ENCODE measurements around the gene BRSK2. TPM values are rescaled to one million over a fixed set of nuclear protein-coding genes. Genes with fewer than 3 reads are reported as not detected.
"Not testable (repeated sequence)": the region's sequence is repeated elsewhere in the genome, so short reads cannot be mapped to it uniquely, and the experiment has no call there.

Gene BRSK2
- total and polyA plus RNA-seq, 9 of the 15 experiments (the other 6 are each of a cell fraction or from before 2014, with no cell fraction given), result 0.06 to 0.52 (median 0.18) TPM; not detected in 5

DNA sequence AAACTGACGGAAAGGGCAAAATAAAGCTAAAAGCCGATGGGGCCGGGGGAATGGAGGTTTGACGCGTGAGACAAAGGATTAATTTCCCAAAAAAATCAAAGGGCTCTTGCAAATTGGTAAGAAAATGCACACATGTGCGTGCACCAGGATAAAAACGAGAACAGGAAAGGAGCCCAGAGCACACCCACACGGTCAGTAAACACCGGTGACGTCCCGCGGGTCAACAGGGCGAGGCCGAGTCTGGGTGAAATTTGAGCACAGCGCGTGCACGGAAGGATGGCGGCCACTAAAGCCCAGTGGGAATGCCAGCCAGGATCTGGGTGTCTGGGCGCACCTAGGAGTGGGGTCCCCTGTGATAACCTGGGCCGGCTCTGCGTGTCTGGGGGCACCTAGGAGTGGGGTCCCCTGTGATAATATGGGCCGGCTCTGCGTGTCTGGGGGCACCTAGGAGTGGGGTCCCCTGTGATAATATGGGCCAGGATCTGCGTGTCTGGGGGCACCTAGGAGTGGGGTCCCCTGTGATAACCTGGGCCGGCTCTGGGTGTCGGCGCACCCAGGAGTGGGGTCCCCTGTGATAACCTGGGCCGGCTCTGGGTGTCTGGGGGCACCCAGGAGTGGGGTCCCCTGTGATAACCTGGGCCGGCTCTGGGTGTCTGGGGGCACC is 44.4 kb downstream of the BRSK2 start (continued):
- TF ChIP-seq, protein P1, sequence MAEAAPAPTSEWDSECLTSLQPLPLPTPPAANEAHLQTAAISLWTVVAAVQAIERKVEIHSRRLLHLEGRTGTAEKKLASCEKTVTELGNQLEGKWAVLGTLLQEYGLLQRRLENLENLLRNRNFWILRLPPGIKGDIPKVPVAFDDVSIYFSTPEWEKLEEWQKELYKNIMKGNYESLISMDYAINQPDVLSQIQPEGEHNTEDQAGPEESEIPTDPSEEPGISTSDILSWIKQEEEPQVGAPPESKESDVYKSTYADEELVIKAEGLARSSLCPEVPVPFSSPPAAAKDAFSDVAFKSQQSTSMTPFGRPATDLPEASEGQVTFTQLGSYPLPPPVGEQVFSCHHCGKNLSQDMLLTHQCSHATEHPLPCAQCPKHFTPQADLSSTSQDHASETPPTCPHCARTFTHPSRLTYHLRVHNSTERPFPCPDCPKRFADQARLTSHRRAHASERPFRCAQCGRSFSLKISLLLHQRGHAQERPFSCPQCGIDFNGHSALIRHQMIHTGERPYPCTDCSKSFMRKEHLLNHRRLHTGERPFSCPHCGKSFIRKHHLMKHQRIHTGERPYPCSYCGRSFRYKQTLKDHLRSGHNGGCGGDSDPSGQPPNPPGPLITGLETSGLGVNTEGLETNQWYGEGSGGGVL (CRISPR knock-in tag; IDR thresholded peaks at IDR 0.05), result no peak
- TF ChIP-seq ZNF785 (CRISPR knock-in tag; IDR thresholded peaks at IDR 0.05) (no peak), FOXK2 (conservative IDR thresholded peaks at IDR 0.05 in 1 of 2, IDR thresholded peaks at IDR 0.05 in 1 of 2; ENCODE audit: low read depth in 2 of 2) (no peak)

- H3K9me1 ChIP-seq (ENCODE audit: control insufficient read depth, insufficient read depth, low read length); H2AFZ ChIP-seq (ENCODE audit: low read depth, low read length); BruUV-seq (replicated peaks); H3K9me3 ChIP-seq (replicated peaks; ENCODE audit: control insufficient read depth, insufficient read depth, low read depth, low read length); FAIRE-seq; intact Hi-C loops (cut with micrococcal nuclease); H3K27ac ChIP-seq (ENCODE audit: extremely low read depth, low read depth, low read length); H3K4me2 ChIP-seq (ENCODE audit: insufficient read depth, low read length); in situ Hi-C loops (cut with MboI); ATAC-seq; DNase-seq (ENCODE audit: extremely low read depth in 1 of 4, low spot score in 3 of 4); CTCF ChIA-PET (ENCODE audit: low intra/inter-chr PET ratio); H3K36me3 ChIP-seq (ENCODE audit: control insufficient read depth, insufficient read depth, low read length); H3K27me3 ChIP-seq (ENCODE audit: control insufficient read depth in 2 of 2, insufficient read depth in 2 of 2, low read length in 2 of 2); H4K20me1 ChIP-seq (replicated peaks; ENCODE audit: control insufficient read depth, insufficient read depth, low read length); H3K4me3 ChIP-seq; H3K79me2 ChIP-seq (ENCODE audit: control insufficient read depth, insufficient read depth, low read length); POLR2A ChIA-PET; H3K9ac ChIP-seq (ENCODE audit: insufficient read depth in 1 of 2, low read depth in 2 of 2, low read length in 2 of 2): not testable (repeated sequence)
- TF ChIP-seq PCBP1 (IDR thresholded peaks at IDR 0.05; ENCODE audit: low read depth, low read length, poor library complexity, severe bottlenecking), result peak; percentile 43
- H3K4me1 ChIP-seq (replicated peaks in 1 of 2; ENCODE audit: control insufficient read depth in 2 of 2, insufficient read depth in 2 of 2, low read length in 2 of 2), result peaks cover 0 to 51% of the 10 kb centered on the region in 2 experiments; a peak in 3 of 5 replicates
- 0% methylated on average over 3 of the region's 20 CpGs for WGBS (ENCODE audit: insufficient coverage, low coverage, missing lambda C conversion rate)
Measured at GRCh38 chr11:1435479-1435819, 45.7 kb downstream of the BRSK2 start.

All from K562 (cell line).